GM21367 (cell line): ENCODE data around the gene TMC6.
"Not testable (repeated sequence)": the region's sequence is repeated elsewhere in the genome, so short reads cannot be mapped to it uniquely, and the experiment has no call there.

Experiments
- ATAC-seq: cut with Tn5 transposase; IDR thresholded peaks from one replicate; pipeline ENCODE4 v1.9.1; 2021; ENCODE audit not compliant: unreplicated experiment

TMC6 gene

GRCh38 chr17:78128551-78129350, at the start of gene TMC6:
TMC6 (minus strand) TSS chr17:78128755; CDS start chr17:78126832, 1,923 bp downstream.
- ATAC-seq: no peak

GRCh38 chr17:78176548-78177025, 48.0 kb upstream of the TMC6 start:
- no peak for ATAC-seq

GRCh38 chr17:78175643-78175981, 47.1 kb upstream of the TMC6 start:
- ATAC-seq: no peak

GRCh38 chr17:78174870-78175642, 46.5 kb upstream of the TMC6 start:
- ATAC-seq: no peak

GRCh38 chr17:78174346-78174869, 45.9 kb upstream of the TMC6 start:
- no peak for ATAC-seq

GRCh38 chr17:78173097-78173715, 44.7 kb upstream of the TMC6 start:
- ATAC-seq: no peak

GRCh38 chr17:78172249-78173051, 43.9 kb upstream of the TMC6 start:
- ATAC-seq: no peak

- ATAC-seq: not testable (repeated sequence)
Observed at GRCh38 chr17:78171591-78172248, 43.2 kb upstream of the TMC6 start.

GRCh38 chr17:78170692-78171590, 42.4 kb upstream of the TMC6 start:
- ATAC-seq: no peak

- ATAC-seq: no peak
Observed at GRCh38 chr17:78168903-78169793, 40.6 kb upstream of the TMC6 start.

GRCh38 chr17:78168242-78168902, 39.8 kb upstream of the TMC6 start, which contains the start of gene SYNGR2:
SYNGR2 (plus strand) TSS chr17:78168581; CDS start chr17:78168617, 36 bp downstream.
- no peak for ATAC-seq

- ATAC-seq: no peak
Observed at GRCh38 chr17:78166416-78166815, 37.9 kb upstream of the TMC6 start.

GRCh38 chr17:78164748-78165607, 36.4 kb upstream of the TMC6 start:
- no peak for ATAC-seq

- ATAC-seq: no peak
Observed at GRCh38 chr17:78163881-78164747, 35.6 kb upstream of the TMC6 start.

- no peak for ATAC-seq
Observed at GRCh38 chr17:78159575-78160158, 31.1 kb upstream of the TMC6 start.
